ENCODE results near the gene ENPP3.

DNA sequence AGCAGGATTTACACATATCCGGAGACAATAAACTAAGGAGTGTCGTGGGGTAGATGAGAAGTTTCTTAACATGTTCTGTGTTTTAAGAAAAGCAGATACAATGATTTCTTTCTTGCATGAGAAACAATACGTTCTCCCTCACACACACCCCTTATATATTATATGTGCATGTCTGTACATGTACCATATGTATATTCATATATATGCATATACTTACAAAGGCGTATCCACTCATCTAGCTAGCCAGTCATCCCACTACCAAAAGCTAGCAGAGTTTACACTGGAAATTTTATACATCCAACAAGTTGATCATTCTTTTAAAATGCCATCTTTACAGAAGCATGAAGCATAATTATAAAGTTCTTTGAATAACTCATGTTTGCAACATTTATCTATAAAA lies 49.2 kb upstream of the ENPP3 start:
- TF ChIP-seq EZH2 (IDR thresholded peaks at IDR 0.05; ENCODE audit: insufficient read depth, poor library complexity, severe bottlenecking) (no peak), EZH2phosphoT487 (IDR thresholded peaks at IDR 0.05; ENCODE audit: insufficient read depth, low read depth) (no peak)

Measured in GM23248 (cell line).